OCI-LY1 (cell line): ENCODE results near the gene CAMTA1.

Experiments
- H2AFZ ChIP-seq: fragments of 200-600 bp; sonication (generic), shearing (Covaris generic); 2 replicates; pipeline ENCODE4 v1.6.0; 2014; ENCODE audit warnings: antibody characterized with exemption, mild to moderate bottlenecking, low read length
- H3F3A ChIP-seq: fragments of 200-600 bp; sonication (generic), shearing (Covaris generic); 2 replicates; pipeline ENCODE4 v1.6.0; 2014; ENCODE audit warnings: mild to moderate bottlenecking, antibody characterized with exemption, low read length, moderate library complexity; ENCODE audit not compliant: insufficient read depth
- H3K27ac ChIP-seq: fragments of 200-600 bp; sonication (generic); 2 replicates; pipeline ENCODE4 v1.5.1; 2014; ENCODE audit warnings: low read length, mixed run types, mild to moderate bottlenecking, low read depth; ENCODE audit not compliant: poor library complexity, severe bottlenecking
- H3K27me3 ChIP-seq: fragments of 200-600 bp; sonication (generic); 2 replicates; pipeline ENCODE4 v1.6.0; 2014; ENCODE audit warnings: antibody characterized with exemption, mild to moderate bottlenecking, low read length, moderate library complexity; ENCODE audit not compliant: insufficient read depth
- H3K36me3 ChIP-seq: fragments of 200-600 bp; sonication (generic); 2 replicates; pipeline ENCODE4 v1.6.1; 2014; ENCODE audit warnings: mild to moderate bottlenecking, antibody characterized with exemption, low read length, moderate library complexity, mixed read lengths; ENCODE audit not compliant: insufficient read depth
- H3K4me1 ChIP-seq: fragments of 200-600 bp; sonication (generic); 2 replicates; pipeline ENCODE4 v1.5.1; 2014; ENCODE audit warnings: mild to moderate bottlenecking, low read length, moderate library complexity; ENCODE audit not compliant: insufficient read depth, severe bottlenecking
- H3K4me2 ChIP-seq: fragments of 200-600 bp; sonication (generic), shearing (Covaris generic); 2 replicates; pipeline ENCODE4 v1.6.1; 2014; ENCODE audit warnings: low read length
- H3K4me3 ChIP-seq: fragments of 200-600 bp; sonication (generic); 2 replicates; pipeline ENCODE4 v1.5.1; 2014; ENCODE audit warnings: low read length, low read depth, mild to moderate bottlenecking, mixed read lengths; ENCODE audit not compliant: poor library complexity, severe bottlenecking
- H3K79me2 ChIP-seq: fragments of 200-600 bp; shearing (Covaris generic); 2 replicates; pipeline ENCODE4 v1.6.1; 2016; ENCODE audit warnings: mixed run types, low read length, mixed read lengths; ENCODE audit not compliant: insufficient read depth
- H3K9ac ChIP-seq: fragments of 200-600 bp; sonication (generic), shearing (Covaris generic); 2 replicates; pipeline ENCODE4 v1.6.1; 2014; ENCODE audit warnings: mild to moderate bottlenecking, low read length, mixed read lengths
- H3K9me2 ChIP-seq: fragments of 200-600 bp; sonication (generic), shearing (Covaris generic); 2 replicates; pipeline ENCODE4 v1.6.1; 2014; ENCODE audit warnings: low read depth, mild to moderate bottlenecking, low read length, mixed read lengths
- H3K9me3 ChIP-seq: fragments of 200-600 bp; shearing (Covaris generic); 2 replicates; pipeline ENCODE4 v1.6.1; 2014; ENCODE audit warnings: low read length, mixed read lengths
- H4K20me1 ChIP-seq: fragments of 200-600 bp; sonication (generic), shearing (Covaris generic); 2 replicates; pipeline ENCODE4 v1.6.0; 2016; ENCODE audit warnings: mild to moderate bottlenecking, low read length; ENCODE audit not compliant: insufficient read depth
- EZH2 ChIP-seq: fragments of 200-600 bp; sonication (generic), shearing (Covaris generic); IDR thresholded peaks from 2 replicates; pipeline ENCODE4 v1.8.0; 2017; ENCODE audit warnings: borderline replicate concordance, mixed run types, mild to moderate bottlenecking, antibody characterized with exemption, low read length, moderate library complexity, mixed read lengths
- TF ChIP-seq, protein P1 (sequence below): fragments of 200-600 bp; sonication (generic), shearing (Covaris generic); IDR thresholded peaks from 2 replicates; pipeline ENCODE4 v1.5.1; 2017; ENCODE audit warnings: mild to moderate bottlenecking, antibody characterized with exemption, low read length, moderate library complexity, mixed read lengths

Gene CAMTA1

GRCh38 chr1:7664893-7665250, 879.6 kb downstream of the CAMTA1 start:
- Histone ChIP-seq H3K4me1 (no peaks in the 10 kb centered on the region), H2AFZ (no peak overlapping the region), H3K4me2 (no peak overlapping the region), H3K36me3 (no peaks in the 10 kb centered on the region), H3K27ac (no peak overlapping the region), H4K20me1 (no peaks in the 10 kb centered on the region), H3K9me2 (no peaks in the 10 kb centered on the region), H3K9me3 (no peaks in the 10 kb centered on the region), H3K9ac (no peak overlapping the region), H3K27me3 (0 out of 2 replicates have a peak, but pooled peaks cover 3% of the 10 kb centered on the region), H3F3A (no peaks in the 10 kb centered on the region), H3K79me2 (no peaks in the 10 kb centered on the region), H3K4me3 (no peak overlapping the region)
- TF ChIP-seq, protein P1, sequence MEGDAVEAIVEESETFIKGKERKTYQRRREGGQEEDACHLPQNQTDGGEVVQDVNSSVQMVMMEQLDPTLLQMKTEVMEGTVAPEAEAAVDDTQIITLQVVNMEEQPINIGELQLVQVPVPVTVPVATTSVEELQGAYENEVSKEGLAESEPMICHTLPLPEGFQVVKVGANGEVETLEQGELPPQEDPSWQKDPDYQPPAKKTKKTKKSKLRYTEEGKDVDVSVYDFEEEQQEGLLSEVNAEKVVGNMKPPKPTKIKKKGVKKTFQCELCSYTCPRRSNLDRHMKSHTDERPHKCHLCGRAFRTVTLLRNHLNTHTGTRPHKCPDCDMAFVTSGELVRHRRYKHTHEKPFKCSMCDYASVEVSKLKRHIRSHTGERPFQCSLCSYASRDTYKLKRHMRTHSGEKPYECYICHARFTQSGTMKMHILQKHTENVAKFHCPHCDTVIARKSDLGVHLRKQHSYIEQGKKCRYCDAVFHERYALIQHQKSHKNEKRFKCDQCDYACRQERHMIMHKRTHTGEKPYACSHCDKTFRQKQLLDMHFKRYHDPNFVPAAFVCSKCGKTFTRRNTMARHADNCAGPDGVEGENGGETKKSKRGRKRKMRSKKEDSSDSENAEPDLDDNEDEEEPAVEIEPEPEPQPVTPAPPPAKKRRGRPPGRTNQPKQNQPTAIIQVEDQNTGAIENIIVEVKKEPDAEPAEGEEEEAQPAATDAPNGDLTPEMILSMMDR, result no peak
- TF ChIP-seq EZH2, result no peak

GRCh38 chr1:7666249-7666648, 881.0 kb downstream of the CAMTA1 start:
- TF ChIP-seq, protein P1, result no peak
- no peak for TF ChIP-seq EZH2
- Histone ChIP-seq H3K27me3 (0 out of 2 replicates have a peak, but pooled peaks cover 3% of the 10 kb centered on the region), H4K20me1 (no peaks in the 10 kb centered on the region), H3K27ac (no peak overlapping the region), H3K9me3 (no peaks in the 10 kb centered on the region), H3K9ac (no peak overlapping the region), H3K79me2 (no peaks in the 10 kb centered on the region), H3K4me2 (no peak overlapping the region), H3K4me3 (no peak overlapping the region), H3K9me2 (no peaks in the 10 kb centered on the region), H3K36me3 (no peaks in the 10 kb centered on the region), H2AFZ (no peak overlapping the region), H3K4me1 (no peaks in the 10 kb centered on the region), H3F3A (no peaks in the 10 kb centered on the region)

GRCh38 chr1:7667159-7667558, 881.9 kb downstream of the CAMTA1 start:
- no peak overlapping the region for H3K4me3 ChIP-seq
- 0 out of 2 replicates have a peak, but pooled peaks cover 3% of the 10 kb centered on the region for H3K27me3 ChIP-seq
- no peak for TF ChIP-seq EZH2
- TF ChIP-seq, protein P1, result no peak
- H3K4me2 ChIP-seq, result no peak overlapping the region
- no peaks in the 10 kb centered on the region for H3K79me2 ChIP-seq
- no peak overlapping the region for H3K27ac ChIP-seq
- no peaks in the 10 kb centered on the region for H3K9me3 ChIP-seq
- no peaks in the 10 kb centered on the region for H3K4me1 ChIP-seq
- no peaks in the 10 kb centered on the region for H3K9me2 ChIP-seq
- no peaks in the 10 kb centered on the region for H3K36me3 ChIP-seq
- no peaks in the 10 kb centered on the region for H4K20me1 ChIP-seq
- no peak overlapping the region for H2AFZ ChIP-seq
- no peaks in the 10 kb centered on the region for H3F3A ChIP-seq
- H3K9ac ChIP-seq, result no peak overlapping the region
